ENCODE measurements around the gene PCSK7.

PCSK7 gene

GRCh38 chr11:117181586-117182550 is 50.0 kb downstream of the PCSK7 start:
- no peak for DNase-seq

GRCh38 chr11:117180661-117181585 is 51.0 kb downstream of the PCSK7 start:
- peak; percentile 78 for DNase-seq

DNA sequence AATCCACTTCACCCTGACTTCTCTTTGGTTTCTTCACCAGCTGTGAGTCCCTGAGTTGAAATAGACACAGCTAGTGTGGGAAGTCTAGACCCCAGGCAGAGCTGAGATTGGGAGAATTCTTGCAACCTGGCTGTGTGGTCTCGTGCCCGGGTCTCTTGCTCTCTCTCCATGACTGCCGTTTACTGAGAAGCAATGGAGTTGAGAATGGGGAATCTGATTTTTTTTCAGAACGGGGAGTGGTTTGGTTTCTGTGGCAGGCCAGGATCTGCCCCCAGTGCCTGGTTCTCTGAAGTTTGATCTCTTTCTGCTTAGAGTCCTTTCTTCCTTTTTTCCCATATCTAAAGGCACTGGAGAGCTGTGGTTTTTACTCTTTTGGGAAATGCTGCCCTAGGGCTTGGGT is 51.9 kb downstream of the PCSK7 start:
- no peak for DNase-seq

- peak; percentile 52 for DNase-seq
These were observed 52.5 kb downstream of the PCSK7 start for GRCh38 chr11:117179048-117179999.

GRCh38 chr11:117178210-117179034 is 53.5 kb downstream of the PCSK7 start, which contains the start of gene SIDT2:
Gene SIDT2 (plus strand): TSS chr11:117178743. CDS start chr11:117179264, 521 bp downstream.
- DNase-seq, result peak; percentile 94

GRCh38 chr11:117177534-117178209 is 54.2 kb downstream of the PCSK7 start:
- DNase-seq, result no peak

GRCh38 chr11:117176186-117176585 is 55.7 kb downstream of the PCSK7 start:
- DNase-seq, result no peak

GRCh38 chr11:117175781-117176180 is 56.1 kb downstream of the PCSK7 start:
- no peak for DNase-seq

GRCh38 chr11:117175104-117175503 is 56.8 kb downstream of the PCSK7 start:
- DNase-seq, result no peak

GRCh38 chr11:117172724-117173421 is 59.0 kb downstream of the PCSK7 start:
- DNase-seq, result no peak

DNA sequence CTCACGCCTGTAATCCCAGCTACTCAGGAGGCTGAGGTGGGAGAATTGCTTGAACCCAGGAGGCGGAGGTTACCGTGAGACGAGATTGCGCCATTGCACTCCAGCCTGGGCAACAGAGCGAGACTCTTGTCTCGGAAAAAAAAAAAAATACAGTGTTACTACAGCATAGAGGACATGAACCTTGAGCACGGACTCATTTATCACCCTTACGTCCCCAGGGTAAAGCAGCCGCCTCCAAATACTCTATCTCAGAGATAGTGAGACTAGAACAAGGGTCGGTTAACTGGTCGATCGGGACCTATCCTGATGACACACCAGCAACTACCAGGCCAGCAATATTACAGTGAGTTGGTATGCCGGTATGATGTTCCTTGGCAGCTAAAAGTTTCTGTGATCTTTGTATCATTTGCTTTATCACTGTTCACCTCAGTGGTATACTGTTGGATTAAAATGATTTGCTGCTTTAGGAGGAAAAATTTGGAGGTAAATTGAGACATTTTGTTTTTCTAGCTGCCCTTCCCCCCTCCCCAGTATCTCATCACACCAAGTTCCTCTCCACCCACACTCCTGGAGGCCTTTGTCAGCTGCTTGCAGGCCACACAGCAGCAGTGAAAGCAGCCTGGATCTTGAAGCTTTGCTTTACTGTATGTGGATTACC is 60.3 kb downstream of the PCSK7 start:
- DNase-seq, result no peak

DNA sequence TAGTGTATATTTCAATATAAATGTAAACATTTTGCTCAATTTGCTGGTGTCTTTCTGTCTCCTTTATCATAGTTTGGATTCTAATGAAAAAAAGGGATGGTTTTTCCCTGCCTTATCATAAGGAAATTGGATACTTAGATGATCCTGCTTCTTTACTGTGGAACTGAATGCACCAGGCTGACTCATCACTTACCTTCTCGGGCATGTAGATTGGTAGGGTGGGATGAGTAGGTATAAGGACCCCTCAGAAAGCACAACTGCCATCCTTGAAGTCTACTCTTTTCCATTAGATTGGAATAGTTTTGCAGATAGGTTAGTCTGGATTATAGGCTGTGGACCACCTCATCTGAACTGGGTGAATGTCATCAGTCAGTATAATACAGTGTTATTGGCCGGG is 60.9 kb downstream of the PCSK7 start:
- no peak for DNase-seq

DNA sequence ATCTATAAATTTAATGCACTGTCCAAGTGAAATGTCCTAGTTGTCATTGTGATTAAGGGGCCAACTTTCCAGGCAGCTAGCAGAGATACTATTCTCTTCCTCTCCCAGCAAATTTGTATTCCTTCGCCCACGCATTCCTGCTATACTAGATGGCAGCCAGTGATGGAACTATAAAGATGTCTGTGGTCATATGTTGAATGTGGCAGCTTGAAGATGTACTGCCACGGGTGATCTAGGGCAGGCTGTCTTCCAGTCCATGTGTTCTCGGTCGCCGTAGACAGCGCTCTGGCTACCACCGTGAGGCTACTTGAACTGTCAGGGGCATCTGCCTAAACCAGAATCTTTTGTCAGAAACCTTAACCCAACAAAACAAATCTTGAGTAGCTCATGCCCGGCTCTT is 61.7 kb downstream of the PCSK7 start:
- no peak for DNase-seq

DNA sequence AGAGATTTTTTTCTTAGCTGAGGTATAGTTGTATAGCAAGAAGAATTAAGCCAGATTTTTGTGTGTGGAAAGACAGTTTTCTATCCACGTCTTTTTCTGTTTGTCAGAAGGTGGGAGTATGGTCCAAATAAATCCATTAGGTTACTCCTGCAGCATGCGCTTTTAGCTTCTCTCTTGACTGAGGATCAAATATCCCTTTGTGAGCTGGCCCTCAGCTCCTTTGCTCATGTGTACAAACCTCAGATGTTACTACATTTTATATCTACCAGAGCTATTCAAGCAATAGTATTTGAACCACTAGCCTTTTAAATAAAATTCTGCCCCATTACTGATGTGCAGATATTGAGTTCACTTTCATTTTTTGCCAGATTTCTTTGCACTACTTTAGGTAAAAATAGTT is 62.1 kb downstream of the PCSK7 start:
- no peak for DNase-seq

- no peak for DNase-seq
These were observed 65.4 kb downstream of the PCSK7 start for GRCh38 chr11:117166491-117166890.

- DNase-seq, result no peak
These were observed 71.0 kb downstream of the PCSK7 start for GRCh38 chr11:117160826-117161225.

DNA sequence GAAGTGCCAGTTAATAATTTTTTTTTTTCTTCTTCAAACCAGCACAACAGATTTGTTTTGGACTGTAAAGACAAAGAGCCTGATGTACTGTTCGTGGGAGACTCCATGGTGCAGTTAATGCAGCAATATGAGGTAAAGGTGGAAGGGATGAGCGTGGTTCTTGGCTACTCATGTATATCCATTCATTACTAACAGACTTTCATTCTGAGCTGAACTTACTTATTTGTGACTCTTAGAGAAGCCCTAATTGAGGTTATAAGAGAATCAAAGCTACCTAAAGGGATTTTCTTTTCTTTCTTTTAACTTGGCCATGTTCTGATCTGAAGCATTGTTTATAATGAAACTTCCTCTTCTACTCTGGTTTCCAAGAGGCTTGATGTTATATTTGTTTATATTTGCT is 72.0 kb downstream of the PCSK7 start:
- DNase-seq, result no peak

DNA sequence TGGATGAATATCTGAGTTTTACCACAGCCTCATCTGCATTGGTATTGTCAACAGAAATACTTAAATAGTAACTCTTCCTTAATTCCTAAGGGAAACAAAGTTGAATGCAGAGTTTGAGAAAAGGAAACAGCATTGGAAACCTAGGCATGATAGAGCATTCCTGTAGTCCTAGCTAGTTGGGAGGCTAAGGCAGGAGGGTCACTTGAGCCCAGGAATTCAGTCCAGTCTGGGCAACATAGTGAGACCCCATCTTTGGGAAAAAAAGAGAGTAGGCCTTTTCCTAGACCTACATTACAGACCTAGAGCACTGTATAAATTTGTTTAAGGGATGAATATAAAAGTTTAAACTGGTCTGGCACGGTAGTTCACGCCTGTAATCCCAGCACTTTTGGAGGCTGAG is 74.4 kb downstream of the PCSK7 start:
- DNase-seq, result no peak

- DNase-seq, result no peak
These were observed 77.4 kb downstream of the PCSK7 start for GRCh38 chr11:117154468-117154867.
